NCI-H2171 (cell line): ENCODE measurements around the gene MESP2.

ENCODE experiments used
- DNase-seq: peaks from one replicate; lab custom pipeline; 2025; lab: John Stamatoyannopoulos, UW

MESP2 gene

DNA sequence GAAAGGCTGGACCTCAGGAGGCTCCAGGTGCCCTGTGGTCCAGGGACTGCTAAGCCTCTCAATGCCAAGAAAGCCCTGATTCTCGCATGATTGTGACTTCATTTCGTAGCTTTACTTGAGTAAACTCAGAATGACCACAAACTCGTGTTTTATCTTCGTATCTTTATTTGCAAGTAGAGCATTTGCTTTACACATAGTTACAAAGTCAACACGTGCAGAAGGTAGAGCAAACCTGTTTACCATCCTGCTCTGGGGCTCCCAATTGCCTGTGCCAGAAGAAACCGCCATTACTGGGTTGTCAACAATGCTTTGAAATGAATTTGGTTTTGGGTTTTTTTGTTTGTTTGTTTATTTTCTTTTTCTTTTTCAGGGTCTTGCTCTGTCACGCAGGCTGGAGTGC is 19.2 kb upstream of the MESP2 start:
- no peak for DNase-seq

DNA sequence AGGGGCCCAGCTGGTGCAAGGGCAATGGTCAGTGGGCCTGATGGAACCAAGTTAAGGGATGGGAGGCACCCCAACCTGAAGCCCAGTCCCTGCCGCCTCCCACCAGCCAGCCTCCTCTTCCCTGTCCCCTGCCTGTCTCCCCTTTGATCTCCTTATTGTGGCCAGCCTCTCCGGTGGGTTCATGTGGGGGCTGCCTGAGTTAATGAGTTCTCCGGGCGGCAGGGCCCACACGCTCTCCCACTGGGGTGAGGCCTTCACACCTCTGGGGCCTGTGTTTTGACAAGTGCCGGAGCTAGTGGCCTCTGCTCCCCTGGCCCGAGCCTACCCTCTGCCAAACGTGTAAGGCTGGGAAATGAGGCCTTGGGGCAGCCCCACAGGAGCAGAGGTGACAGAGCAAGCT is 17.8 kb upstream of the MESP2 start:
- DNase-seq = no peak

DNA sequence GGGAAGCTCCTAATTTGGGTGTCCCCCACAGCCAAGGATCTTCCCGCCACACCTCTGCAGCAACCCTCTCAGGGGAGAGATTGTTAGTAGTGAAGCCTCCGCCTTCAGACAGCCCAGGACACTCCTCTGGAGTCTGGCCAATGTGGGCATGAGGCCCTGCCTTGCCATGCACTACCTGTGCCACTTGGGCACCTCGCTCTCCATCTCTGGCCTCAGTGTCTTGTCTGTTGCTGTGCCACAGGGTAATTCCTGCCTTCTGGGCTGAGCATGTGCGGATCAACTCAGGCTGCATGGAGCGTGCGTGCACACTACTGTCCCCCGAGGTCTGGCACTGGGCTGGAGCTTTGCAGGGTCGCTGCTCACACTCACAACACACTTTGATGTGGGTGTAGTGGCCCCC is 17.2 kb upstream of the MESP2 start:
- no peak for DNase-seq

DNA sequence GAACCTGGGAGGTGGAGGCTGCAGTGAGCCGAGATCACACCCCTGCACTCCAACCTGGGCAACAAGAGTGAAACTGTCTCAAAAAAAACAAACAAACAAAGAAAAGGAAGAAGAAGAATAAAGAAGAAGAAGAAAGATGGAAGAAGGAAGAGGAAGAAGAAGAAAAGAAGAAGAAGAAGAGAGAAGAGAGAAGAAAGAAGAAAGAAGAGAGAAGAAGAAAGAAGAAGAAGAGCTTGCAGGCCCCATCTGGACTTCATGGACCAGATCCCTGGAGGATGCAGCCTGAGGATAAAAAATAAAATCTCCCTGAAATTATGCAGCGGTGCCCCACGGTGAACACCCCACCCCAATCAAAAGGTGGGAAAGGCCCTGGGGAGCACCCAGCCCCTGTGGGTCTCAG is 16.3 kb upstream of the MESP2 start:
- DNase-seq = no peak

DNA sequence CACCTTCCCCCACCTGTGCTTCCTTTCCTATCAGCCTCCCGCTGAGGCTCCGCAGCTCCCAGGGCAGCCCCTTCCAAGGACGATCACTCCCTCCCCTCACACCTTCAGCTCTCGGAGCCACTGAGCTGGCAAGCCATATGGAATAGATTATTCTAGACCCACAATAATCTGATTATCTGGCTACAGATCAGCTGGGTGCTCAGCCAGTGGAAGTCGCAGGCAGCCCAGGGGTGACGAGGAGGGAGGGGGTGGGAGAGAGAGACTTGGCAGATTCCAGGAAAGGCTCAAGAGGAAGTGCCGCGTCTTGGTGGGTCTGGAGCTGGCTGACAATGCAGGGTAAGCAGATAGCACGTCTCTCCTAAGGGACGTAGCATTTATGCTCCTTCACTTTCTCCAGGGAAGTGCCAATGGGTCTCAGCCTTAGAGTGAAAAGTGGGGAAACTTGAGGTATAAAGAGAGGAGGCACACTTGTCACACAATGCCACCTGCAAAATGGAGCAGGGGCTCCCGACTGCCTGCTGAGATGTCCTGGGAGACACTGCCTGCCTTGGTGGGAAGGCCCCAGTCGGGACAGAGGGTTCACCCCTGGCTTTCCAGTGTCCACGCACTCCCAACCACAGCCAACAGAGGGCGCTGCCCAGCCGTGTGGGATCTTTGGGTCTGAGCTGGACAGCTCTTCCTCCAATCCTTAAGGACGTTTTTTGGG is 15.7 kb upstream of the MESP2 start:
- no peak for DNase-seq

DNA sequence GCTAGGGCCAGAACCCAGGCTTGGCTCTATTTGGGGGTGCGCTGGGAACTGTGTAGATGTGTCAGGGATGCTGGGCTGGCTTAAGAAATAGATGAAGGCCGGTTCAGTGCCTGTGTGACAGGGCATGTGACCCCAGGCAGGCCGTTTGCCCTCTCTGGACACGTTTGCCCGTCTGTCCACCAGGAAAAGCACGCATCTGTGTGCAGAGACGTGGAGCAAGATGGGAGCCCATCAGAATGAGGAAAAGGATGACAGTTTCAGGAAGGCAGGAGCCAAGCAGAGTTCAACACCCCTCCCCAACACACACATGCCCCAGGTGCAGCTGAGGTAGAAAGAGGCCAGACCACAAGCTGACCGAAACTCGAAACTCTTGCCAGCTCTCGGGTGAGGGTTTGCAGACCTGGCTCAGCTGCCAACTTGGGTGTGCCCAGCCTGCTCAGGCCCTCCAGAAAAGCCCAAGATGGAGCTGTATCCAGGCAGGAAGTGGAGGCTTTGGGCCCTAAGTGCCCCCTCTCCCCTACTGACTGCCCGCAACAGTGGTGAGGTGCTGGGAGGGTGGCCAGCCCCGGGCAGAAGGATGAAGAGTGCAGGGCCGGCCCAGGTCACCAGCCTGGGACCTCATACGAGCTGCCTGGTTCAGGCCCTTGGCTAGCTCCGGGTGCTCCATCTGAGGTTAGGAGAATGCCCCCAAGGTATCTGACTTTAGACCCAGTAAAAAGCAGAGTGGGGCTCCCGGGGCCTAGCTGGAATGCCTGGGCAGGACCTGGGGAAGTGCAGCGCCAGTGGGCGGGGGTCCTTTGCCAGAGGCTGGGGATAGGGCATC is 14.9 kb upstream of the MESP2 start:
- DNase-seq = no peak

DNA sequence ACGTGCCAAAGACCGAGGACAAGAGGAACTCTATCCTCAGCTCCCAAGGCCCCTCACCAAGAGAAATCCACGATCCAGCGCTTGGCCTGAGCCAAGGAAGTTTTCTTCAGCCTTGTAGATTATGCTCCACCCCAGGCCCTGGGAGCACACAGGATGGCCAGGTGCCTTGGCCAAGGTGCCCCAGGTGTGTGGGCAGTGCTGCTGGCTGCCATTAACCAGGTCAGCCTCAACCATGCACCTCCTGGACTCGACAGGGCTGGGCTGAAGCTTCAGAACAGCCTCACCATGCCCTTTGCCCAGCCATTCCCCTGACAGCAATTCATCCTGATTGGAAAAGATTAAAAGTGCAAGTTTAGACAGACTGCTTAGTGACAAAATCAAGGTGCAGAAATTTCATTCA is 14.2 kb upstream of the MESP2 start:
- no peak for DNase-seq

DNA sequence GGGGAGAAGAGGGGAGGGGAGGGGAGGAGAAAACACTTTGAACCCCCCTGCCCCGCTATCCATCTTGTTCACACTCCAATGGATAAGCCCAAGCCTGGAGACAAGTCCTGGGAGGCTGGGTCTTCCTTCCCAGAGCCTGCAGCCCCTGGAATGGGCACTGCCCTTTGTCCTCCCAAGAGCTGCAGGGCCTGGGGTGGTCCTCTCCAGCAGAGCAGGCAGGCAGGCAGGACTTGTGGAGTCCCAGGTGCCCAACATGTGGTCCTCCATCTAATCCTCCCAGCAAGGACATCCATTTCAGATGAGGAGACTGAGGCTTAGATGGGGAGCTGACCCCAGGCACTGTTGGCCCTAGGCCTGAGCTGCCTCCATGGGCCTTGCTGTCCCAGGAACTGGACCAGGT is 10.4 kb upstream of the MESP2 start:
- DNase-seq = no peak

DNA sequence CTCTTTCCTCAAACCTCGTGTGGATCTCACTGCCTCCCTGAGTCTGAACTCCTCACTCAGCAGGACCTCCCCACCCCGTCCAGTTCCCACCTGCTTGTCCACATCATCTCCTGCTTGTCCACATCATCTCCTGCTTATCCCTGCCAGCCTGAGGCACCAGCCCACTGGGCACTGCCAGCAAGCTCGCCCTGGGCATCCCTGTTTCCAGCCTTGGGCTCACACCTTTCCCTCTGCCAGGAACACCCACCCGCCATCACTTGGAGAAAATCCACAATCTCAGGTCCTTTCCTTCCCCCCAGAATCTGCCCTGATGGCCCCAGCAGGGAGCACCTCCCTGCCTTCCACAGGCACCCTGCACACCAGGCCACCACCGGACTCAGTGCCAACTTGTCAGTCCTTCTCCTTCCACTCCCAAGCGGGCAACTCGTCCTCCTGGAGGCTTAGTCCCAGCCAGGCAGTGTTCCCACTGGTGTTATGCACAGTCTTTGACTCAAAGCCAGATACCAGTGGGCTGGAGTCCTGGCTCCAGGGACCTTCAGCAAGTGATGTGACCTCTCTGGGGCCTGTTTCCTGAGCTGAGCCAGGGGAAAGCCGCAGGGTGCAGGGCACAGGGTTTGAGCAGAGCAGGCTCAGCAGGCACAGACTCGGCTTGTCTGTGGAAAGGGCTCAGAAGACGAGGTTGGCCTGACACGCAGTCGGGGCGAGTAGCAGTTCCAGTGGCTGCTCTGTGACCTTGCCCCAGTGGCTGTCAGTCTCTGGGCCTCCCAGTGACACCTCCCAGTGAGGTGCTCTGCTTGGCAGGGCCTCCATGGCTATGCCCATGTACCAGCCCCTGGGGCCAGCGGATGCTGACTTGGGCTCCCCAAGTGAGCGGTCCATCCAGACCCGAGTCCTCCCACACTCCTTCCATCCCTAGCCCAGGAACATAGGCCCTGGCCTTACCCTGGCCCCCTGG is 9.5 kb upstream of the MESP2 start:
- DNase-seq = no peak

DNA sequence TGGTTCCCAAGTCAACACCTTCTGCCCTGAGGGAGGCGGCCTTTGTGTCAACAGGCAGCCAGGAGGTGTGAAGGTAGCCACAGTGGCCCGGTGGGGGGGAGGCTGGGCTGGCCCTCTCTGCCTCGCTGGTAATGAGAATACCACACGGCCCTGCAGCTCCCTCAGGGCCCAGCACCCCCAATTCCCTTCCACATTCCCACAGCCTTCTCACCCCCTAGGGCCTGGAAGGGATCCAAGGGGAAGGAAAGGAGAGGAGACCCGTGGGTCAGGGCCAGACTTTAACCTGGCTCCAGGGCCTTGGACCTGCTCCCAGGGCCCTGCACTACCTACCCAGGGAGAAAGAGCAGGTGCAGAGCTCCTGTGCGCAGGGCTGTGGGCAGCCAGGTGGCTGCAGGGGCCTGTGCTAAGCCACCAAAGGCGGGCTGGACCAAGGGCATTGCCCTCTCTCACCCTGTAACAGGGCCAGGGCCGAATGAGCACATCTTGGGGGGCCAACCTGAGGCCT is 8.7 kb upstream of the MESP2 start:
- no peak for DNase-seq

DNA sequence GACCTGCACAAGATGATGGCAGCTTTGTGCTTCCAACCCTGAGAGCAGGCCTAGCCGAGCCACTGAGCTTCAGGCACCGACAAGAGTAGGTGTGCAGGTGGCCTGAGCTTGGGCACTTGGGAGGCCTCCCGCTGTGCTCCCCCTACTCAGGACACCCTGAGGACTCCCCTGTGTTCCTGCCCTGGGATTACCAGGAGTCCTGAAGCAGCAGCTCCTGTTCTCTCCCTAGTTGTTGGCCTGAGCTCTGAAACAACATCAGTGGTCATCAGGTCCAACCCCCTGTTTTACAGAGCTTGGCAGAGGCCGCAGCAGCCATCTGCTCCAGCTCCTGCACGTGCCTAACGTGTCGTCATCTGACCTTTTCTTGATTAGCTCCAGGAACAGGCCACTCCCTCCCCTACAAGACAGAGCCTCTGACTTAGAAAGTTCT is 8.0 kb upstream of the MESP2 start:
- no peak for DNase-seq

DNA sequence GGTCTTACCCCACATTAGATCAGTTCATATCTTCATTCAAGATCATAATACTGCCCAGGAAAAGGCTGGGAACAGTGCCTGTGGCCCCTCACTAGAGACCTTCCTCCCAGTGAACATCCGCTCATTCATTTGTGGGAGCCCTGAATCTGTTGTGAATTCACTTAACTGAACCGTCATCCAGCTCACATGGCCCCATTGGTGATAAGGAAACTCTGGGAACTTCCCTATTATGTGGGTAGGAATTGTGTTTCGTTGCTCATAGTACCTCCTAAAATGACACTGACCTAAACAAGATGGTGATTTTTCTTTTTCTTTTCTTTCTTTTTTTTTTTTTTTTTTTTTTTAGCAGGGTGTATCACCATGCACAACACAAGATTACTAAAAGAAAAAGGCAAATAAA is 6.8 kb upstream of the MESP2 start:
- no peak for DNase-seq

DNA sequence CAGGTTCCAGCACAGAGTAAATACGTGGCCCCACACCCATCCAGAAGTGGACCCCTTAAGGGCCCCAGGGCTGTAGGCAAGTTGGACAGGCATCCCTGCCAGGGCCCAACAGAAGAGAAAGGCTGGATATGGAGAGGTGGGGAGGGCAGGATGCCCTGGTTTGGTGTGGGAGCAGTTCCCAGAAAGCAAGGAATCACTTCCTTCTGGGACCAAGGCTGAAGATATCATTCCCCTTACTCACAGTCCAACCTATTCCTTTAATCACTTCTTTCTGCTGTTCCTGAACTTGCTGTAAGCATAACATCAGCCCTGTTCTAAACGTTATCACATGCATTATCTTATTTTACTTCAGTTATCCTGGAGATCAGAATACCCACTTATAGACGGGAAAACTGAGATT is 6.1 kb upstream of the MESP2 start:
- DNase-seq = no peak

DNA sequence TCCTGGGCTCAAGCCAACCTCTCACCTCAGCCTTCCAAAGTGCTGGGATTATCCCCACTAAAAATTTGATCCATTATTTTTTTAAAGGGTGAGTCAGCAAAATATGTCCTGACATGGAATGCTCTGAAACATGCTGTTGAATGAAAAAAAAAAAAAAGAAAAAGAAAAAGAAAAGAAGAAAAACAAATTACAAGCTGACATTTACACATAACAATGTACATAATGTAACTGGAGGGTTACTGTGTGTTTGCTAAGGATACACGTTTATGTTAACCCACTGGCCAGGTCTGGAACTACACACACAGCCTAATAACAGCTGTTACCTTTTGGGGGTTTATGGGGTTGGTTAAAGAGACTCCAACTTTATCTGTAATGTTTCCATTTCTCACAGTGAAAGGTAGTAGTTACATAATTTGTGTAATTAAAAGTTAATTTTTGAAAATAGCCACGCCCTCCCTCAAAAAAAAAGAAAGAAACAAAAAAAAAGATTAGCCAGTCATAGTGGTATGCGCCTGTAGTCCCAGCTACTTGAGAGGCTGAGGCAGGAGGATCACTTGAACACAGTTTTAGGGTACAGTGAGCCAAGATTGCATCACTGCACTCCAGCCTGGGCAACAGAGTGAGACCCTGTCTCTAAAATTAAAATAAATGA is 3.1 kb upstream of the MESP2 start:
- DNase-seq = no peak

DNA sequence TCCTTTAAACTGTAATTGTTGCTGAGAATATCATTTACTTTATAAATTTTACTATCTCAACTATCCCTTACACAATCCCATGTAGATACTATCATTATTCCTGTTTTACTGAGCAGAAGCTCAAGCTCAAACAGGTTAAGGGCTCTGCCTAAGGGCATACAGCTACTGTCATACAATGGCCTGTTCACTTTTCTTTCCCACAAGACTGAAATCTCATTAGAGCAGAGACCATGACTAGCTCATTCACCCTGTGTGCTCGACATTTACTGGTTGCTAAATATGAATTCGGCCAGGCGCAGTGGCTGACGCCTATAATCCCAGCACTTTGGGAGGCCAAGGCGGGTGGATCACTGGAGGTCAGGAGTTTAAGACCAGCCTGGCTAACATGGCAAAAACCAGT is 1.6 kb upstream of the MESP2 start:
- DNase-seq = no peak

DNA sequence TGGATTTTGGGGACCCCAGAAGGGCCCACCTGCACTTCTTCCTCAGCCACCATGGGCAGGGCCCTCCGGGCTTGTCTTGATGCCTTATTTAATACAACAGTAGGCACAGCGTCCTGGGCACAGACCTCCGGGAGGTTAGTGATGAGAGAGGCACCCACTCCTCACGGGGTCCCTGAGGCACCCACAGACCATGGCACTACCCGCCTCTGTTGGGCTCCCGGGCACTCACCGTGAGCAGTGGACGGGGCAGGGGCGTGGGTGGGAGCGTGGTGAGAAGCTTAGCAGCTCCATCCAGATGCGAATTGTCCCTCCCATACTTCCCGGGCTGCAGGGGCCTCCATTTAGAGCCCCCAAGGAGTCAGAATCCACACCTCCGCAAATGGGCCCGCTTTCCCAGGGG is 317 bp upstream of the MESP2 start:
- no peak for DNase-seq

DNA sequence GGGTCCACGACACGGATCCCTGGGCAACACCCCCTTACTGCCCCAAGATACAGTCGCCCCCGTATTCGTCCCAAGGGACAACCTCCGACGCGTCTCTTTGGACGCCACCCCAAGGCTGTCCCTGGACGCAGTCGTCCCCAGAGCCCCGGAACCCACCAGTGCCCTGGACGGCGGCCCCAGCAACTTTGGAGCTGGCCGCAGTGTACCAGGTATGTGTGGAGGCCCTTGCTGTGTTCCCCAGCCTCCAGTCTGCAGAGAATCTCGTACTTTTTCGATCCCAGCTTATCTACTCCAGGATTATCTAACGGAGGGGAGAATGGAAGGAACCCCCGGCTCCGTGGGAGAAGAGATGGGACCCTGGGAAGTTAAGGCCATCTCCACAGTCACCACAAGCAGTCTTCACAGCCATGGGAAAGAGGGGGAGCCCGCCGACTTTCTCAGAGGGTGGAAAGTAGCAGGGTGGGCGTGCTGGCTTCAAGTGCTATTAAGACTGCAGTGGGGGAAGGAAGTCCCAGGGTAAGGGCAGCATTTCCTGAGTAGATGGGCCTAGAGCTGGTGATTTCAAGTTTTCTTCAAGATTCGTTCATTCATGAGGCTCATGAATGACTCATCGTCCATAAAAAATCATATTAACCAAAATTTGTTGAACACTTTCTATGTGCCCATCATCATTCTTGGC is 1.1 kb downstream of the MESP2 start:
- no peak for DNase-seq

DNA sequence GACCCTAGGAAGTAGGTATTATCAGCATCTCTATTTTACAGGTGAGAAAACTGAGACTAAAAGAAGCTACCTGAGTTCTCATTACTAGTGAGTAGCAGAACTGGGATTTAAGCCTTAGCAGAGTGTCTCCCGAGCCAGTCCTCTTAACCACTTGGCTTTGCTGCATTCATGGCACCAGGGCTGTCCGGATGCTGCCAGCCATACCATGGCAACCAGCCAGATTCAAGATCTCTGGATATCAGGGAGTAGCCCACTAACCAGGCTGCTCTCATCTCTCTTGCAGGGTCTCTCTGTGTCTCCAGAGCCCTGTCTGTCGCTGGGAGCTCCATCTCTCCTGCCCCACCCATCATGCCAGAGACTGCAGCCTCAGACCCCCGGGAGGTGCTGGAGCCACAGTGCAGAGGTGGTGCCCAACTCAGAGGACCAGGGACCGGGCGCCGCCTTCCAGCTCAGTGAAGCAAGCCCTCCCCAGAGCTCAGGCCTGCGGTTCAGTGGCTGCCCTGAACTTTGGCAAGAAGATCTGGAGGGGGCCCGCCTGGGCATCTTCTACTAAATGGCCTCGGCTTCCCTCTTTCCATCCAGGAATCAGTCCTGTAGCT is 1.7 kb downstream of the MESP2 start:
- DNase-seq = no peak

DNA sequence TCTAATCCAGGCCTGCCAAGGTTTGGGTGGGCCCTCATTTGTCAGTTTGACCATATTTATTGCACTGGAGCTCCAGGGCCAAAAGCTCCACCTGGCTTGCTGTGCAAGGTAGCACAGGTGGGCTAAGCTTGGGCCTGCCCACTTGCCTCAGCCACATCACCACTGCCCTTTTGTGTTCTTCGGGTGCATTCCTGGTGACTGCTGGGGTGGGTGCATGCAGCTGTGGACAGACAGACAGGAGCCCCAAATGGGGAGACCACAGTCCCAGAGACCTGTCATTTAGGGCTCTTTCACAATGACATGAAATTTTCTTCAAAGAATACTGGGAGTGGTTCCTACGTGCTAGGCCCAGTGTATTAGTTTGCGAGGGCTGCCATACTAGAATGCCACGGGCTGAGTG is 2.7 kb downstream of the MESP2 start:
- no peak for DNase-seq

DNA sequence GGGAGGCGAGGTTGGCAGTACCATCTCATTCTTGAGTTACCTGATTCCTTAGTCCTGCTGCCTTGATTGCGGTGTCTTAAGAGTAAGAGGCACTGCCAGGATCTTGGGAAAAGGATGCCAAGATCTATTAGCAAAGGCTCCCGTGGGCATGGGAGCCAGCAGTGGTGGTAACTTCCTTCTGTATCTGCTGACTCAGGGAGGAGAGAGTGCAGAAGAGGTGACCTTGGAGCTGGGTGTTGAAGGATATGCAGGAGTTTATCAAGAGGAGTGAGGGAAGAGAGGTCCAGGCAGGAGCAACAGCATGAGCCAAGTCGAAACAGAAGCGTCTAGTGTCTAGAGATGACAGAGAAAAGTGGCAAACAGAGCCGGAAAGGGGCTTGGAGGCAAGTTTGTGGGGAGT is 4.5 kb downstream of the MESP2 start:
- DNase-seq = no peak

DNA sequence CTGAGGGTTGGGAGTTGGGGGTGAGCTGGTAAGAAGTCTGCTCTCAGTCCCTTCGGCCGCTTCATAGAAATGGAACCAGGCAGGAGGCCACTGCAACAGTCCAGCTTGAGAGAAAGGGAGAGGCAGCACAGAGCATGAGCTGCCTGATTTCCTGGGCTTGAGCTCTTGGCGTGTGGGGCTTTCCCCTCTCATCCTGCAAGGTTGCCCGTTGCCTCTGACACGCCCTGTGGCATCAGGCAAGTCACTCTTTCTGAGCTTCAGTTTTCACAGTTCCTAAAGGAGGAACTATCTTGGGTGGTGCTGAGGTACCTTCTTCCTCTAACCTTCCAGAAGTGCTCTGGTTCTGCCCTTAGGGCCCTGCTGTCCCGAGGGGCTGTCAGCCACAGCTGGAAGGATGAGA is 4.9 kb downstream of the MESP2 start:
- no peak for DNase-seq
